NCI-H1417 (cell line): ENCODE data around the gene GCG.
A peak's percentile ranks its signal among the peaks of the same experiment; 100 is the strongest.

Experiments used
- DNase-seq, 3 experiments: peaks; one replicate each; lab custom pipeline; 2025; lab: John Stamatoyannopoulos, UW

GCG gene

GRCh38 chr2:162149940-162150339 lies 2.1 kb downstream of the GCG start:
- no peak for DNase-seq

- DNase-seq: peak in 1 of 3 experiments; percentile 33
These were observed 2.6 kb downstream of the GCG start for GRCh38 chr2:162149466-162149865.

- DNase-seq: peak in 1 of 3 experiments; percentile 5
These were observed 3.1 kb downstream of the GCG start for GRCh38 chr2:162148956-162149355.

GRCh38 chr2:162143969-162144368 lies 8.1 kb downstream of the GCG start:
- DNase-seq: no peak

- no peak for DNase-seq
These were observed 13.7 kb downstream of the GCG start for GRCh38 chr2:162138310-162138709.

- no peak for DNase-seq
These were observed 24.6 kb downstream of the GCG start for GRCh38 chr2:162127422-162127821.

GRCh38 chr2:162126527-162126926 lies 25.5 kb downstream of the GCG start:
- DNase-seq: no peak

GRCh38 chr2:162126111-162126519 lies 25.9 kb downstream of the GCG start:
- peak in 1 of 3 experiments; percentile 1 for DNase-seq

- no peak for DNase-seq
These were observed 26.9 kb downstream of the GCG start for GRCh38 chr2:162125138-162125537.

- DNase-seq: peak in 2 of 3 experiments; percentile 55 to 57
These were observed 28.0 kb downstream of the GCG start for GRCh38 chr2:162123806-162124758.

- no peak for DNase-seq
These were observed 33.6 kb downstream of the GCG start for GRCh38 chr2:162118166-162119031.

GRCh38 chr2:162116352-162116751 lies 35.7 kb downstream of the GCG start:
- no peak for DNase-seq

GRCh38 chr2:162115076-162115475 lies 37.0 kb downstream of the GCG start:
- no peak for DNase-seq

- no peak for DNase-seq
These were observed 37.8 kb downstream of the GCG start for GRCh38 chr2:162114271-162114670.

- DNase-seq: no peak
These were observed 38.3 kb downstream of the GCG start for GRCh38 chr2:162113776-162114168.

- DNase-seq: no peak
These were observed 38.8 kb downstream of the GCG start for GRCh38 chr2:162113088-162113775.

GRCh38 chr2:162111958-162112850 lies 39.8 kb downstream of the GCG start:
- no peak for DNase-seq

- DNase-seq: no peak
These were observed 44.6 kb downstream of the GCG start for GRCh38 chr2:162107361-162107901.

GRCh38 chr2:162106746-162107145 lies 45.3 kb downstream of the GCG start:
- DNase-seq: no peak

- no peak for DNase-seq
These were observed 45.9 kb downstream of the GCG start for GRCh38 chr2:162106146-162106551.
